Neural crest cell (in vitro differentiated cells): ENCODE measurements around the gene DNAI7. TPM values are rescaled to one million over a fixed set of nuclear protein-coding genes. Genes with fewer than 3 reads are reported as not detected.
A peak's percentile ranks its signal among the peaks of the same experiment; 100 is the strongest.

Experiments used
- DNase-seq: peaks from one replicate; pipeline ENCODE4 v3.0.0; 2021; ENCODE audit warnings: low read depth, mixed read lengths, low spot score
- H3K27ac Mint-ChIP-seq: one replicate; pipeline ENCODE4 v1.8.0; 2021; ENCODE audit warnings: mild to moderate bottlenecking, mixed read lengths; ENCODE audit not compliant: unreplicated experiment
- H3K27me3 Mint-ChIP-seq: 2 replicates; pipeline ENCODE4 v1.8.0; 2021; ENCODE audit warnings: low read depth, mild to moderate bottlenecking, mixed read lengths
- H3K36me3 Mint-ChIP-seq: 2 replicates; pipeline ENCODE4 v1.8.0; 2021; ENCODE audit warnings: low read depth, mild to moderate bottlenecking, mixed read lengths
- H3K4me1 Mint-ChIP-seq: 2 replicates; pipeline ENCODE4 v1.8.0; 2021; ENCODE audit warnings: mixed read lengths
- H3K4me3 Mint-ChIP-seq: one replicate; pipeline ENCODE4 v1.8.0; 2021; ENCODE audit warnings: mild to moderate bottlenecking, mixed read lengths
- H3K9me3 Mint-ChIP-seq: 2 replicates; pipeline ENCODE4 v1.8.0; 2021; ENCODE audit warnings: mixed read lengths
- long read RNA-seq: library from polyadenylated mRNA; unstranded; transcript quantifications from one replicate; pipeline ENCODE4 v2.0.0, GENCODE V29; 2020
- total RNA-seq: library from RNA; stranded (reverse); gene quantifications from 2 replicates; pipeline ENCODE4 v1.2.1, GENCODE V29; 2021
- TF ChIP-seq, protein P1 (sequence below): fragments of 200-600 bp; sonication (generic); conservative IDR thresholded peaks from 2 replicates; pipeline ENCODE4 v1.5.0; 2021; ENCODE audit warnings: antibody characterized with exemption, mild to moderate bottlenecking

DNAI7 gene
- 0.37 and 0.77 TPM in 2 replicates for total RNA-seq
- long read RNA-seq, partial matches to known transcripts: 0 of 1 reads
- long read RNA-seq, other reads (novel, unspliced or antisense): 1 of 1 reads

DNA sequence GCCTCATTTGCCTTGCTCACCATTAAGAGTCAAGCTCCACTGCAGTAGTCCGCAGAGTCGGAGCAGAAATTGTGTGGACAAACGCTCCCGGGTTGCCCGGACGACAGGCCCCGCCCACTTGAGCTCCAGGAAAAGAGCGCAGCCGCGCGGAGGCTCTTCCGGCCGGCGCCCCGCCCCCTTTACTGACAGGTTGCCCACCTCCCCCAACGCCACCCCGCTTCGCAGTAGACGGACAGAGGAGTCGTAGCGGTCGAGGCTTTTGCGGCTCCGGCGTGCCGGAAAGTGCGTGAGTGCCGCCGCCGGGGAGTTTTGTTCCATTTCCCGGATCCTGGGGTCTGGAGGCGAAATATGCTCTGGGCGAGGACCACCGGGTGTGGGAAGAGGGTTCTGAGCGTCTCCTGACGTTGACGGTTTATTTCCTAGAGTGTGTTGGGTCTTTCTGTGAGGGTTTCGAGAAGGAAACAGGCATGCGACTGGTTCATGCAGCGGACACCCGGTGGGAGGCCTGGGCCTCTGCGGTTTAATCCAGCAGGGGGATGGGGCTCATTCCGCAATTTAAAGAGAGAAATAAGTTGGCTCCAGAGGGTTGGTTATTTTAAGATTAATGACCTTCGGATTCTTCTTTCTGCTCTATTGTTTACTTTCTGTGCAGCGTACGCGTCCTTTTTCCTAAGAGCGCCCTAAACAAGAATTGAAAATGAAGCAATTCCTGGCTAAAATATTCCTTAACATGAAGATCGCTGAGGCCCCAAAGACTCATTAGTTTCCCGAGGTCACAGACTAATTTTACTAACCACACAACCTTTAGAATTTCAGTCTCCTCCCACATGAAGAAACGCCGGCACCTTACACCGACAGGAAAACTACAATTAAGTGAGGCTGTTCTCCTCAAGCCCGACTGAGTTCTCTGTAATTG lies at the start of gene DNAI7, which contains the start of gene ETFRF1:
Gene DNAI7, minus strand, starts transcription at position 105 of the 916 bp plus-strand sequence. Its CDS starts 82 bp downstream, at position 23.
Gene ETFRF1, plus strand, starts transcription at position 182 of the 916 bp plus-strand sequence. CDS start 8,720 bp downstream, outside the sequence.
- no peaks in the 10 kb centered on the region for H3K36me3 Mint-ChIP-seq
- no peaks in the 10 kb centered on the region for H3K9me3 Mint-ChIP-seq
- TF ChIP-seq, protein P1, sequence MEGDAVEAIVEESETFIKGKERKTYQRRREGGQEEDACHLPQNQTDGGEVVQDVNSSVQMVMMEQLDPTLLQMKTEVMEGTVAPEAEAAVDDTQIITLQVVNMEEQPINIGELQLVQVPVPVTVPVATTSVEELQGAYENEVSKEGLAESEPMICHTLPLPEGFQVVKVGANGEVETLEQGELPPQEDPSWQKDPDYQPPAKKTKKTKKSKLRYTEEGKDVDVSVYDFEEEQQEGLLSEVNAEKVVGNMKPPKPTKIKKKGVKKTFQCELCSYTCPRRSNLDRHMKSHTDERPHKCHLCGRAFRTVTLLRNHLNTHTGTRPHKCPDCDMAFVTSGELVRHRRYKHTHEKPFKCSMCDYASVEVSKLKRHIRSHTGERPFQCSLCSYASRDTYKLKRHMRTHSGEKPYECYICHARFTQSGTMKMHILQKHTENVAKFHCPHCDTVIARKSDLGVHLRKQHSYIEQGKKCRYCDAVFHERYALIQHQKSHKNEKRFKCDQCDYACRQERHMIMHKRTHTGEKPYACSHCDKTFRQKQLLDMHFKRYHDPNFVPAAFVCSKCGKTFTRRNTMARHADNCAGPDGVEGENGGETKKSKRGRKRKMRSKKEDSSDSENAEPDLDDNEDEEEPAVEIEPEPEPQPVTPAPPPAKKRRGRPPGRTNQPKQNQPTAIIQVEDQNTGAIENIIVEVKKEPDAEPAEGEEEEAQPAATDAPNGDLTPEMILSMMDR: peak; percentile 41
- peak within 1 kb of the TSS; percentile 93 for H3K27ac Mint-ChIP-seq
- H3K4me1 Mint-ChIP-seq: peaks cover 20% of the 10 kb centered on the region
- H3K4me3 Mint-ChIP-seq: peak within 1 kb of the TSS; percentile 97
- no peaks in the 10 kb centered on the region for H3K27me3 Mint-ChIP-seq
- peak; percentile 98 for DNase-seq

DNA sequence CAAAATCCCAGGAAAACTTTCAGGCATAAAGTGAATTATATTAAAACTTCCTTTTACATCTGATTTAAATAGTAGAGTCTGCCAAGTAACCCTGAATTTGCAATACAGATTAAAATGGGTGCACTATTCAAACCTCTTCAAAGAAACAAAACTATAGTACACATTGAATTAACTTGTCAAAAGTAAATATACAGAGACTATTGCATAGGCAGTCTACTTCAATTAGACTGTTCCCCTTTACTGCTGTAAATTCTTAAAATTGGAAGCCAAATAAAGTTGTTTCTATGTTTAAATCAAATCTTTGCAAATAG lies 48.7 kb upstream of the DNAI7 start:
- H3K4me1 Mint-ChIP-seq: peaks cover 14% of the 10 kb centered on the region
- no peak for DNase-seq
- H3K27ac Mint-ChIP-seq: no peak overlapping the region
- TF ChIP-seq, protein P1: no peak
- peaks cover 3% of the 10 kb centered on the region for H3K9me3 Mint-ChIP-seq
- no peaks in the 10 kb centered on the region for H3K27me3 Mint-ChIP-seq
- no peak overlapping the region for H3K4me3 Mint-ChIP-seq
- H3K36me3 Mint-ChIP-seq: peaks cover 10% of the 10 kb centered on the region

DNA sequence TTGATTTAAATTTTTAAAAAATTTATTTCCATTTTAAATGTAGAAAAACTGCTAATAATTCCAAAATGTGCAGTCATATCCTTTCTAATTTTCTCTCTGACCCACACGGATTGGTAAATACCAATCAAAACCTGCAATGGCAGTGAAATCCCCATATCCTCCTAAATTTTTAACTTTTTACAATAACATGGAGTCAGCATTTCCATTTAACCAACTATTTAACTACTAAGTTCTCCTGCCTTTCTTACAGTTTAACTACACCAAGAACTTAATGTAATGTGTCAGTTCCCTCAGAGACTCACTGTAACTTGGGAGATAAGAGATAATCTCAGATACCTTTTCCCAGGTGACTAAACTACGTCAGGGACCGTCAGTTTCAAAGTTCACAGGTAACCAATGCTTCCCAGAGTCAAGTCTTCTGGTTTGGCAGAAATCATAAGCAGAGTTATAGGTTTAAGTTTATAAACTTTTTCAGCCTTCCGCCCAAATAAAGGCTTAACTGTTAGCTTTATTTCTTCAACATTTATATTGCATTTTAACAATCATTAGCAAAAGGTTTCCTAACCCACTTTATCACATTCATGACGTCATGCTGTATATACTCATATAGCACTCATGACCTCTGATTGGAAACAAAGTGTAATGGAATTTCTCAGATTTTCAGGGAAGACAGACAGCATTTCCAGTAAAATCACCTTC lies 48.2 kb upstream of the DNAI7 start:
- TF ChIP-seq, protein P1: no peak
- H3K27me3 Mint-ChIP-seq: no peaks in the 10 kb centered on the region
- DNase-seq: no peak
- no peak overlapping the region for H3K27ac Mint-ChIP-seq
- H3K9me3 Mint-ChIP-seq: peaks cover 3% of the 10 kb centered on the region
- H3K4me3 Mint-ChIP-seq: no peak overlapping the region
- H3K36me3 Mint-ChIP-seq: peaks cover 10% of the 10 kb centered on the region
- peaks cover 11% of the 10 kb centered on the region for H3K4me1 Mint-ChIP-seq

DNA sequence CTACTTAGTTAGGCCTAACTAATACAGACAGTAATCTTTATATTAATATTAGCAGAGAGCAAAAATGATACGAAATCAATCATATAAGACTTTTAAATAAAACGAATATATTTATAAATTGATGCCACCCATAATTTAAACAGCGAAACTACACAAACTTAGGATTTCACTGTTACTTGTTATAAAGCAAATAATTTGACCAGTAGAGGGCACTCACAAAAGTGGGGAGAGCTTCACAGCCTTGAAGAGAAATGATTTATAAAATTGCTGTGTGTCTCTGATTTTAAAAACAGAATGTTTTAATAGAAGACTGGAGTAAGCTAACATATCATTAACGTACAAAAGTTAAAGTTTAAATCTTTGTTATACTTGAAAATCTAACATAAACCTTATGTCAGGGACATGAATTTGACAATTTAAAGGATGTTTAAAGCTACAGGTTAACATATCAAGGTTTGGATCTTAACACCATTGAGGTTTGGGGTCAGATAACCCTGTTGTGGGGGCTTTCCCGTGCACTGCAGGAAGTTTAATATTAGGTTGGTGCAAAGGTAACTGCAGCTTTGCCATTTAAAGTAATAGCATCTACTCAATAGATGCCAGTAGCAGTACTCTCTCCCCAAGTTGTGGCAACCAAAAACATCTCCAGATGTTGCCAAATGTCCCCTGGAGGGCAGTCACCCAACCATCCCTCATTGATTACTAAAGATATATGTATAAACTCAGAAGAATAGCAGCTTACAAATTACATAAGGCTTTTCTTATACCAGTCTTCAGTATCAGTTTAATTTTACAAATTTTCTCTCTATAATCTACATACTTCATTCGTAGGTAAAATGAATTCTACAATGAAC lies 46.4 kb upstream of the DNAI7 start:
- no peak for DNase-seq

More for the DNA sequence above, 46.4 kb upstream of the DNAI7 start:
- no peak overlapping the region for H3K27ac Mint-ChIP-seq
- no peak overlapping the region for H3K4me3 Mint-ChIP-seq
- H3K27me3 Mint-ChIP-seq: no peaks in the 10 kb centered on the region
- TF ChIP-seq, protein P1: peak; percentile 94
- H3K36me3 Mint-ChIP-seq: peaks cover 14% of the 10 kb centered on the region
- H3K4me1 Mint-ChIP-seq: peaks cover 6% of the 10 kb centered on the region
- peaks cover 3% of the 10 kb centered on the region for H3K9me3 Mint-ChIP-seq
